ENCODE data around the gene OR2A25. TPM values are rescaled to one million over a fixed set of nuclear protein-coding genes. Genes with fewer than 3 reads are reported as not detected.

The OR2A25 gene
- polyA plus RNA-seq, 4 donors, result 0.18 TPM; not detected in 3

DNA sequence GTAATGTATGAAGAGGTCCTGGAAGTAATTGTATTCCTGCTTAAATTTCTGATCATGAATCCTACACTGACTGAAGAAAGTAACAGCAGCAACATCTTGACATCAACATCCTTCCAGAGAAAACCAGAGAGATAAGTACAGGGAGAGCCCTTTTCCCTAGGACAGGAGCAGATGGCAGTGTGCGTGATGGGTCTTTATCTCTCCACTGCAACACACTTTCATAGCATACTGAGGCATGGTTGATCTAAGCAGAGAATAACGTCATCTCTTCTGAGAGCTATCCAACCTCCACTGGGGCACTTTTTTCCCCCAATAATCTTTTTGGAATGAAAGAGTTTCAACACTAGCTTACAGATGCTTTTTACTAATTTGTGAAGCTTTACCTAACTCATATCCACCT lies 342 bp downstream of the OR2A25 start:
- no peak for DNase-seq (ENCODE audit: low read depth in 4 of 4, low spot score in 3 of 4)

DNA sequence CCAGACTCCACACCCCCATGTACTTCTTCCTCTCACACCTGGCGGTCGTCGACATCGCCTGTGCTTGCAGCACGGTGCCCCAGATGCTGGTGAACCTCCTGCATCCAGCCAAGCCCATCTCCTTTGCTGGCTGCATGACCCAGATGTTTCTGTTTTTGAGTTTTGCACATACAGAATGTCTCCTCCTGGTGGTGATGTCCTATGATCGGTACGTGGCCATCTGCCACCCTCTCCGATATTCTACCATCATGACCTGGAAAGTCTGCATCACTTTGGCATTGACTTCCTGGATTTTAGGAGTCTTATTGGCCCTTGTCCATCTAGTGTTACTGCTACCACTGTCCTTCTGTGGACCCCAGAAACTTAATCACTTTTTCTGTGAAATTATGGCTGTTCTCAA lies 4.8 kb downstream of the OR2A25 start:
- DNase-seq (ENCODE audit: low read depth in 4 of 4, low spot score in 3 of 4), result no peak

DNA sequence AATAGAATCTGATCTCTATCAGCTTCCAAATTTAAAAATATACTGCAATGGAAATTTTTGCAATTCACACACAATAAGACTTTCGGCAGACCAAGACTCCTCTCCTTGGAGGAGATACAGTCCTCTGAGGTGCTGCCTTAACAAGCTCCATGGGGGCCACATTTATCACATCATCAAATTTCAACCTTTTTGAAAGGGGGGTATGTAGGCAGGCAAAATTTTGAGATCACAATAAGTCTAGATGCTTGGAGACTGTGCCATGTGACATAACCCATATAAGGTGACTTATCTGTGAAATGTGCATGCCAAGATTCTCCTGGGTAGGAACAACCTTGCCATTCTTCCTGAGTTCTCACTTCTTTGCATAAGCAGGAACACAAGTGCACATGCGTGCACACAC lies 16.4 kb downstream of the OR2A25 start, which contains the start of gene OR2A12:
OR2A12 (plus strand) TSS at position 301 of the 400 bp plus-strand sequence. CDS start 8,830 bp downstream, outside the sequence.
- DNase-seq (ENCODE audit: low read depth in 4 of 4, low spot score in 3 of 4), result no peak

DNA sequence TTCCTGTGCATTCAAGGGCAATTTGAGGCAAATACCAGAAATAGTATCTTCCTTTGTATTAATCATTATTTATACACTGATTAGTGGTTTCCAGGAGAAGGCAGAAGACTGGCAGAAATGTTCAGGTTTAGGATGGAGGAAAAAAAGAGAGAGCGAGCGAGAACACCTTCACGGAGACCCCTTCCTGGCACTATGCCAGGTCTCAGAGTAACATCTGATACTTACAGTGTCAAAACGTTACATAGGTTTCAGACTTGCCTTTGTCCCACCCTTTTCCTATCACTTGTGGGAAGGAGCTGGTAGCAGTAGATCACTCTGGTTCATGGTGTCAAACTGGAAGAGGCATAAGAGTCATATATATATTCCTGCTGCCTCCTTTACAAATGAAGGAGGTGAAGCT lies 17.1 kb downstream of the OR2A25 start:
- no peak for DNase-seq (ENCODE audit: low read depth in 4 of 4, low spot score in 3 of 4)

DNA sequence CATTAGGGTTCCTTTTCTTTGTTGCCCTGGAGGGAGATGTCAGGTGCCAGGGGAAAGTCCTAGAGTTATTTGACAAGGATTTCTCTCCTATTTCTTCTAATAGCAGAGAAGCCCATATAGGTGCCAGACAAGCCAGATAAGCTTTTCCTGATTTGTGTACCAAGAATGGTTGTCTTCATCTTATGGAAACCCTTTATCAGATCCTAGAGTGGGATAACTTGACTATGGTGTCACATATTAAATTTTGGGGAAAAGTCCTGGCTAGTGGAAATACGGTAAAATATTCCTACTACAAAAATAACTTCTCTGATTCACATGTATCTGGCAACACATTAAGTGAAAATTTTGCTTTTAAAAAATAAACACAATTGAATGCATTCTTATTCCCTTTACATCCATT lies 17.6 kb downstream of the OR2A25 start:
- no peak for DNase-seq (ENCODE audit: low read depth in 4 of 4, low spot score in 3 of 4)

DNA sequence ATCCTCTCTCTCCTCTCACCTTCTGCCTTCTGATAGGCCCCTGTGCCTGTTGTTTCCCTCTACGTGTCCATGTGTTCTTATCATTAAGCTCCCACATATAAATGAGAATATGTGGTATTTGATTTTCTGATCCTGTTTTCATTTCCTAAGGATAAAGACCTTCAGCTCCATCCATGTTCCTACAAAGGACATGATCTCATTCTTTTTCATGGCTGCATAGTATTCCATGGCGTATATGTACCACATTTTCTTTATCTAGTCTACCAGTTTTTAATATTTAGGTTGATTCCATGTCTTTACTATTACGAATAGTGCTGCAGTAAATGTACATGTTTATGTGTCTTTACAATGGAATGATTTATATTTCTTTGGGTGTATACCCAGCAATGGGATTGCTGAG lies 21.1 kb downstream of the OR2A25 start:
- DNase-seq (ENCODE audit: low read depth in 4 of 4, low spot score in 3 of 4), result no peak

DNA sequence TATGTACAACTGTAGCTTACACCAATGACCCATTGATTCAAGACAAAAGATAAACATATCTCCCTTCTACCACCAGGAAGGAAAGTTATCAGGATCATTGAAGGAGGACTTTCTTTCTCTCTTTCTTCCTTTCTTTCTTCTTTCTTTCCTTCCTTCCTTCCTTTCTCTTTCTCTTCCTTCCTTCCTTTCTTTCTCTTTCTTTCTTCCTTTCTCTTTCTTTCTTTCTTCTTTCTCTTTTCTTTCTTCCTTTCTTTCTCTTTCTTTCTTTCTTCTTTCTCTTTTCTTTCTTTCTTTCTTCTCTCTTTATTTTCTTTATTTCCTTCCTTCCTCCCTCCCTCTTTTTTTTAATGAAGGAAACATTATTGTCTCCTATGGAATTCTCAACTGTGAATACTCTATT lies 29.2 kb downstream of the OR2A25 start:
- no peak for DNase-seq (ENCODE audit: low read depth in 4 of 4, low spot score in 3 of 4)

DNA sequence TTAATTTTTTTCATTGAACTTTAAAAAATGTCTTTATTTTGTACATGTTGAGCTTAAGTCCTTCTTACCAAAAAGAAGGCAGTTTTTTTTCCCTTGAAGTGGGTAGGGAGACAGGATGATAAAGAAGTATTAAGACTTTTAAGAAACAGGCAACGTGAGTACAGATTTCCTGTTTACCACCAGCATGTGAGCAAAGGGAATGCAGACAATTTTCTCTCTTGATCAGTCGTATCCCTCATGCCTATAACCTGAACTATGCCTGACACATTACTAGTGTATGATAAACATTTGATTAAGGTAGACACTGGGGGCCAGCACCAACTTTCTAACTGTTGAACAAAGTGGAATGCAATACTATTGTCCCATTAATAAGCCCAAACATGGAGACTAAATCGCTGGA lies 31.0 kb downstream of the OR2A25 start:
- DNase-seq (ENCODE audit: low read depth in 4 of 4, low spot score in 3 of 4), result no peak

DNA sequence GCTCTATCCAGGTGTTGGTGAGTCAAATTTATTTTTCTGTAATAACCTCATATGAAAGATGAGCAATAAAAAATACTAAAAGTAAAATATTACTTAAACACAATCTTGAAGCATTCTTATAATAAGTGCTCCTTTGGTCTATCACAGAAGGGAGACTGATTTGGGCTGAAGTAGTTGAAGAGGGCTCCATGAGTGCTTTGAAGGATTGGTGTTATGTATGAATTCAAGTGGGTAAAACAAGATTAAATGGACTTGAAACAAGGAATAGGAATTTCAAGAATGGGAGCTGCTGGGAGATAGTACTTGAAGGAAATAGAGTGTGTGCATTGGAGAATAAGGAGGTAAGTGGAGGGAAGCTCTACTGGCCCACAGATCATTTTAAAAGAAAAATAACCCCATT lies 32.4 kb downstream of the OR2A25 start:
- DNase-seq (ENCODE audit: low read depth in 4 of 4, low spot score in 3 of 4), result no peak

DNA sequence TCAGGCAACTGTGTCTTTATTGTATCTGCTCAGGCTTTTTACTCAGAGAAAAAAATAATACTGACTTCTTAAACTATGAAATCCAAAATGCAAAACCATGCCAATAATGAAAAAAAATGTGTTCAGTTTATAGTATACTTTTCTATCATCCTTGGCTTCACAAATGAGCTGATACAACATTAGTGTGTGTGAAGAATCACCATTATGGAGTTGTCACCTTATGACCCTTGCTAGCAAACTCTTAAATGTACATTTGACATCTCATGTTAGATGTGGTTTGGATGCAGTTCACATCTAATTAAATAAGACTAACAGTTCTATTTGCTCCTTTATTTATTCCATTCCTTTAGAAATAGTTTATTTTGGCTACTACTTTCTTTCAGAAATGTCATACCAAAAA lies 35.6 kb downstream of the OR2A25 start:
- no peak for DNase-seq (ENCODE audit: low read depth in 4 of 4, low spot score in 3 of 4)

DNA sequence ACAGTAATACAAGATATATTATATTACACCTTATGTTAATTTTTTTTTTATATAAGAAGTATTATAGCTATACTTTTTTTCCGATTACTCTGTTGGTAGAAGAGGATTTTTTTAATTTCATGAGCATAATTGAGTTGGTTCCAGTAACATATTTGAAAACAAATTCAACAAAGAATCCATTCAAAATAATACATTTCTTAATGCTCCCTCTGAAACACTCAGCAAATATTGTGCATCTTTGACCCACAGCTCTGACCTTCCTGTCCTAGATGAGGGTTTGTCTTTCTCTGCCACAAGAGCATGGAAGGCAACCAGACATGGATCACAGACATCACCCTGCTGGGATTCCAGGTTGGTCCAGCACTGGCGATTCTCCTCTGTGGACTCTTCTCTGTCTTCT lies 39.7 kb downstream of the OR2A25 start, which contains the start of gene OR2A2:
OR2A2 (plus strand) TSS at position 301 of the 400 bp plus-strand sequence; CDS start at position 301, 0 bp downstream.
- no peak for DNase-seq (ENCODE audit: low read depth in 4 of 4, low spot score in 3 of 4)

DNA sequence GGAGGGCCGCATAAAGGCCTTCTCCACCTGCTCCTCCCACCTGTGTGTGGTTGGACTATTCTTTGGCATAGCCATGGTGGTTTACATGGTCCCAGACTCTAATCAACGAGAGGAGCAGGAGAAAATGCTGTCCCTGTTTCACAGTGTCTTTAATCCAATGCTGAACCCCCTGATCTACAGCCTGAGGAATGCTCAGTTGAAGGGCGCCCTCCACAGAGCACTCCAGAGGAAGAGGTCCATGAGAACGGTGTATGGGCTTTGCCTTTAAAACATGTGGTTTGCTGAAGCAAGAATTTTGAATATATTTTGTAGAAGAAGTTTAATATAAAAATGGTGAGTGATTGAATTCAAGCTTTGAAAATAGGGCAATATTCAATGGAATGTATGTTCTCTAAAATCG lies 40.7 kb downstream of the OR2A25 start:
- DNase-seq (ENCODE audit: low read depth in 4 of 4, low spot score in 3 of 4), result no peak

DNA sequence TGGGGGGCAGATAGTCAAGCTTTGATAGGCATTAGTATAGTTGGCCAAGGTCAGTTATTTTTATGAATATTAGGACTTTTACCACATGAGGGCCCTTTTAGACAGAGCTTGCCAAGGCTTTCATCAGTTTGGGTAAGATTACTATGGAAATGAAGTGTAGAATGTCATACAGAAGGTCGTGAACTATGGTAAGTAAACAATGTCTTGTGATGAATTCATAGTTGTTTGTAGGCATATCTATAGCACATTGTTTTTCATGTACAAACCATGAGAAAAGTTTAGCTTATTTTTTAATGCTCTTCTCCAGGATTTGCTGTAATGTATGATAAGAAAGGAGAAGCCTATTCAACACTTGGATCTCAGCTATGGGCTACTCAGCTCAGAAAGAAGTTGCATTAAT lies 44.0 kb downstream of the OR2A25 start:
- no peak for DNase-seq (ENCODE audit: low read depth in 4 of 4, low spot score in 3 of 4)

DNA sequence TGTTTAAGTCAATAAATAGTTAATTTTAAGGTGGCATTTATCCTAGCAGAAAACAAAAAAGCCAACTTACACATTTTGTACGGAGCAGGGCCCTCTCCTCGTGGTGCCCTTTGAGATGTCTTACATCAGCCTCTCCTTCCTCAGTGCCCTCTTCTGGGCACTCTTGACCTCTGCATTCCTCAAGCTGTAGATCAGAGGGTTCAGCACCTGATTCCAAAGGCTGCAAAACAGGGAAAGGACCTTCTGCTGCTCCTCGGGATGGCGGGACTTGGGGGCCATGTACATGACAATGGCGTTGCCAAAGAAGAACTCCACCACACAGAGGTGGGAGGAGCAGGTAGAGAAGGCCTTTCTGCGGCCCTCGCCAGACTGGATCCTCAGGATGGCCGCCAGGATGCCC lies 48.7 kb downstream of the OR2A25 start:
- no peak for DNase-seq (ENCODE audit: low read depth in 4 of 4, low spot score in 3 of 4)

DNA sequence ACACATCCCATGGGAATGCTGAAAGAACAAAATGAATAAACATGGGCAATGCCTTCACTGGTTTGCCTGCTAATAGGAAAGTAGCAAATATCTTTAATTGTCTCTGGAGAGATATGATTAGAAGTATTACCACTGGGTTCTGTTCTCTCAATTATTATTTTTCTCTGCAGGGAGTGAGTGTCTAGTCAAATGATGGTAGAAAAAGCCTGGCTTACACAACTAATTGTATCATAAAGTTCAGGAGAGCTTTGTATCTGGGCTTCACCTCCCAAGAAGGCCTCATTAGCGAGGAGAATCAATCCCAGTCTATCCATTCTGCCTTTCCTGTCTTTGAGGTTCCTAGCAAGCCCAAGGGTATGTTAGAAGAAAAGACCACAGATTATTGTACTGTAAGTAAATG lies 53.3 kb downstream of the OR2A25 start, which contains the start of gene OR2A14:
OR2A14 (plus strand) TSS at position 301 of the 400 bp plus-strand sequence. CDS start 5,937 bp downstream, outside the sequence.
- DNase-seq (ENCODE audit: low read depth in 4 of 4, low spot score in 3 of 4), result no peak

Other genes with a start within 250 kb of the OR2A25 start
- gene TCAF1, start 167.6 kb upstream of the OR2A25 start, polyA plus RNA-seq (ENCODE audit: insufficient read length in 4 of 4), result 10 to 100 TPM; 74.8 to 85.9 (median 78.6) TPM
- not detected for gene OR2F2, start 134.6 kb upstream of the OR2A25 start, polyA plus RNA-seq (ENCODE audit: insufficient read length in 4 of 4)
- gene OR2F1, start 115.0 kb upstream of the OR2A25 start, polyA plus RNA-seq (ENCODE audit: insufficient read length in 4 of 4), result under 1 TPM in 2 of 4 donors, not detected in 2; 0.15 to 0.18 TPM
- not detected for gene OR6B1, start 69.5 kb upstream of the OR2A25 start, polyA plus RNA-seq (ENCODE audit: insufficient read length in 4 of 4)
- gene OR2A5, start 20.9 kb upstream of the OR2A25 start, polyA plus RNA-seq (ENCODE audit: insufficient read length in 4 of 4), result under 1 TPM in 2 of 4 donors, not detected in 2; 0.06 TPM
- under 1 TPM in 2 of 4 donors, not detected in 2; 0.07 to 0.11 TPM for gene OR2A12, start 16.5 kb downstream of the OR2A25 start, polyA plus RNA-seq (ENCODE audit: insufficient read length in 4 of 4)
- gene OR2A2, start 39.8 kb downstream of the OR2A25 start, polyA plus RNA-seq (ENCODE audit: insufficient read length in 4 of 4), result not detected
- gene OR2A14, start 53.4 kb downstream of the OR2A25 start, polyA plus RNA-seq (ENCODE audit: insufficient read length in 4 of 4), result under 1 TPM in 1 of 4 donors, not detected in 3; 0.09 TPM
- gene CTAGE4, start 113.7 kb downstream of the OR2A25 start, polyA plus RNA-seq (ENCODE audit: insufficient read length in 4 of 4), result 10 to 100 TPM in 1 of 4 donors, 1 to 10 TPM in 2, under 1 TPM in 1; 0.30 to 19.3 (median 5.3) TPM
- gene ARHGEF35, start 126.0 kb downstream of the OR2A25 start, polyA plus RNA-seq (ENCODE audit: insufficient read length in 4 of 4), result 10 to 100 TPM in 3 of 4 donors, 1 to 10 TPM in 1; 5.5 to 28.1 (median 20.2) TPM
- gene OR2A42, start 169.8 kb downstream of the OR2A25 start, polyA plus RNA-seq (ENCODE audit: insufficient read length in 4 of 4), result 1 to 10 TPM in 3 of 4 donors, under 1 TPM in 1; 0.53 to 2.0 (median 1.5) TPM
- 10 to 100 TPM in 2 of 4 donors, 1 to 10 TPM in 2; 5.4 to 18.4 (median 10.1) TPM for gene OR2A7, start 195.0 kb downstream of the OR2A25 start, polyA plus RNA-seq (ENCODE audit: insufficient read length in 4 of 4)
- 1 to 10 TPM; 3.5 to 9.5 (median 4.0) TPM for gene CTAGE8, start 199.5 kb downstream of the OR2A25 start, polyA plus RNA-seq (ENCODE audit: insufficient read length in 4 of 4)
- gene OR2A1, start 242.6 kb downstream of the OR2A25 start, polyA plus RNA-seq (ENCODE audit: insufficient read length in 4 of 4), result 1 to 10 TPM in 2 of 4 donors, under 1 TPM in 2; 0.63 to 1.5 (median 0.88) TPM

Data from left renal pelvis (tissue), 4 donors.